Body of pancreas (tissue), 4 donors: Measurements from ENCODE around the gene UPK3BL2.
"Not testable (repeated sequence)": the region's sequence is repeated elsewhere in the genome, so short reads cannot be mapped to it uniquely, and the experiment has no call there.

Source experiments
- CTCF ChIP-seq, 7 experiments: fragments of 450-650 bp in 4 of 7; fragments of 200-600 bp in 3 of 7; sonication (generic) in 3 of 7; IDR thresholded peaks; one replicate each; pipeline ENCODE4 v1.5.1; 2016 to 2019; ENCODE audit warnings: antibody characterized with exemption in 7 of 7
- POLR2A ChIP-seq, 3 donors: fragments of 450-650 bp; IDR thresholded peaks; one replicate each; pipeline ENCODE4 v1.6.1; 2016; ENCODE audit warnings: antibody characterized with exemption in 3 of 3, mild to moderate bottlenecking in 2 of 3

- TF ChIP-seq CTCF, POLR2A (IDR thresholded peaks at IDR 0.05): not testable (repeated sequence)
Observed at GRCh38 chr7:102545288-102545687, 1.8 kb upstream of the UPK3BL2 start.
